ENCODE measurements around the gene CEPT1.

The CEPT1 gene

DNA sequence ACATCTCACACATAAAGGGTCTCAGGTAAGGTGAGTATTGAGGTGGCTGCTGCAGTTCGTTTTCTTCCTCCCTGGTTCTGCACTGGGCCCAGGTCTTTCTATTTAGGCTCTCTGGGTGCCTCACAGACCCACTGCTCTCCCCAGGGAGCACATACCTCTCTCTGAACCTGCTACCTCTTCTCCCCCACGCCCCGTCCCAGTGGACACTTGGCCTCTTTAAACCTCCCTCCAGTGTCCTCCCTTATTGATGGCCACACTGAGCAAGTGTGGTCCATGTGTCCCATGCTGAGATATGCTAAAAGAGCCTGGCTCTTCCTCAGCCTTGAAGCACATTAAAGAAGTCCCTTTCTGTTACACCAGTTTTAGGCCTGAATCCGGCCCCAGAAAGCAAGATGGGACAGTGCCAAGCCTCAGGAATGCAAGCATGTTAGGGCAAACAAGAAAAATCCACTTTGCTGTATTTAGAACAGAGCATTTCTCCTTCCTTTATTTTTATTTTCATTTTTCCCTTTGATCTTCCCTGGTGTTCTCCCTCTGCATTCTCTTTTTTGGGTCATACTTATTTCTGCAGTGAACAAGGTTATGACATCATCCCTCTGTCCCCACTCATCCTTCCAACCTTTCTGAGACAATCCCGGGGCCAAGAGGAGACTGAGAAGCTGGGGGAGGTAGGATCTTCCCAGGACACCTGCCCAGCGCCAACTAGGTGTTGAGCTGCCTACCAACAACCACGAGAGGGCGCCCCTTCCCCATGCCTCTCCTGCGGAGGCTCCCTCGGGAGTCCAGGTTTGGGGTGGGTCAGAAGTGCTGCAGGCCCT is 82.5 kb downstream of the CEPT1 start:
- peak; percentile 95 for TF ChIP-seq RAD21 (IDR thresholded peaks at IDR 0.05; ENCODE audit: low read depth)
- no peak for TF ChIP-seq CREB1 (IDR thresholded peaks at IDR 0.05; ENCODE audit: low read depth)

- TF ChIP-seq RAD21 (IDR thresholded peaks at IDR 0.05; ENCODE audit: low read depth) (no peak), TEAD4 (IDR thresholded peaks at IDR 0.05) (no peak), CEBPB (IDR thresholded peaks at IDR 0.05) (no peak)
Observed at GRCh38 chr1:111223126-111223685, 83.2 kb downstream of the CEPT1 start.

DNA sequence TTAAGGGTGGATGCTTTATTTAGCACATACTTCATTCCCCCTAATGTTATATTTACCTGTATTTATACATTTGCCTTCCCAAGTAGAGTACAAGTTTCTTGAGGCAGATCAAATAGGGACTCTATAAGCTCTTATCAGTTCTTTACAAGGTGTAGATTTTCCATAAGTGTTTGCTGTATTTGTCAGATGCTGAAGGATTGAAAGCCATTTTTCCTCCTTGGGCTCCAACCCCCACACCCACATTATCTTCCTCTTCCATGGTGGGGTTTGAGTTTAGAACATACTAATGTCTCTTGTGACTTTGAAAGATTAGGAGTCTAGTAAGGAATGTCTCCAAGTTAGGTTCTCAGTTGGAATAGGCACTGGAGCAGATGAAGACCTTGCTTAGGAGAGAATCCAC is 85.1 kb downstream of the CEPT1 start:
- TF ChIP-seq EP300 (IDR thresholded peaks at IDR 0.05; ENCODE audit: borderline replicate concordance) (no peak), TCF12 (IDR thresholded peaks at IDR 0.05; ENCODE audit: low read depth) (no peak), CREB1 (IDR thresholded peaks at IDR 0.05; ENCODE audit: low read depth) (no peak), NFIC (IDR thresholded peaks at IDR 0.05) (no peak), TAF1 (IDR thresholded peaks at IDR 0.05; ENCODE audit: low read depth) (no peak), EGR1 (IDR thresholded peaks at IDR 0.05) (no peak), CEBPB (IDR thresholded peaks at IDR 0.05) (no peak), MAX (IDR thresholded peaks at IDR 0.05) (no peak), FOXM1 (IDR thresholded peaks at IDR 0.05; ENCODE audit: borderline replicate concordance, low read depth) (no peak), RAD21 (IDR thresholded peaks at IDR 0.05; ENCODE audit: low read depth) (no peak), ZBTB7A (IDR thresholded peaks at IDR 0.05; ENCODE audit: low read depth) (no peak), REST (IDR thresholded peaks at IDR 0.05; ENCODE audit: low read depth) (no peak), YY1 (IDR thresholded peaks at IDR 0.05; ENCODE audit: low read depth) (no peak), TEAD4 (IDR thresholded peaks at IDR 0.05) (no peak)
- TF ChIP-seq, protein P1, sequence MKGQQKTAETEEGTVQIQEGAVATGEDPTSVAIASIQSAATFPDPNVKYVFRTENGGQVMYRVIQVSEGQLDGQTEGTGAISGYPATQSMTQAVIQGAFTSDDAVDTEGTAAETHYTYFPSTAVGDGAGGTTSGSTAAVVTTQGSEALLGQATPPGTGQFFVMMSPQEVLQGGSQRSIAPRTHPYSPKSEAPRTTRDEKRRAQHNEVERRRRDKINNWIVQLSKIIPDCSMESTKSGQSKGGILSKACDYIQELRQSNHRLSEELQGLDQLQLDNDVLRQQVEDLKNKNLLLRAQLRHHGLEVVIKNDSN (IDR thresholded peaks at IDR 0.05) = no peak

- TF ChIP-seq RAD21 (IDR thresholded peaks at IDR 0.05; ENCODE audit: low read depth) = no peak
- TF ChIP-seq MAX (IDR thresholded peaks at IDR 0.05) = no peak
- no peak for TF ChIP-seq TCF12 (IDR thresholded peaks at IDR 0.05; ENCODE audit: low read depth)
- no peak for TF ChIP-seq TAF1 (IDR thresholded peaks at IDR 0.05; ENCODE audit: low read depth)
Observed at GRCh38 chr1:111225717-111226400, 85.8 kb downstream of the CEPT1 start.

- TF ChIP-seq YY1 (IDR thresholded peaks at IDR 0.05; ENCODE audit: low read depth) (no peak), MAX (IDR thresholded peaks at IDR 0.05) (no peak), FOXM1 (IDR thresholded peaks at IDR 0.05; ENCODE audit: borderline replicate concordance, low read depth) (no peak), TAF1 (IDR thresholded peaks at IDR 0.05; ENCODE audit: low read depth) (no peak), EGR1 (IDR thresholded peaks at IDR 0.05) (no peak), NFIC (IDR thresholded peaks at IDR 0.05) (no peak), EP300 (IDR thresholded peaks at IDR 0.05; ENCODE audit: borderline replicate concordance) (no peak), CREB1 (IDR thresholded peaks at IDR 0.05; ENCODE audit: low read depth) (no peak), RAD21 (IDR thresholded peaks at IDR 0.05; ENCODE audit: low read depth) (no peak), TEAD4 (IDR thresholded peaks at IDR 0.05) (no peak), CEBPB (IDR thresholded peaks at IDR 0.05) (no peak), ZBTB7A (IDR thresholded peaks at IDR 0.05; ENCODE audit: low read depth) (no peak), TCF12 (IDR thresholded peaks at IDR 0.05; ENCODE audit: low read depth) (no peak), REST (IDR thresholded peaks at IDR 0.05; ENCODE audit: low read depth) (no peak)
- TF ChIP-seq, protein P1 (IDR thresholded peaks at IDR 0.05) = no peak
Observed at GRCh38 chr1:111227434-111227833, 87.4 kb downstream of the CEPT1 start, which contains the start of gene CHI3L2. TSS of gene CHI3L2 (plus strand) at chr1:111227713. CDS start at chr1:111227730, 17 bp downstream.
